Measurements from ENCODE around the gene STAC.
"Not testable (repeated sequence)": the region's sequence is repeated elsewhere in the genome, so short reads cannot be mapped to it uniquely, and the experiment has no call there.

Gene STAC

DNA sequence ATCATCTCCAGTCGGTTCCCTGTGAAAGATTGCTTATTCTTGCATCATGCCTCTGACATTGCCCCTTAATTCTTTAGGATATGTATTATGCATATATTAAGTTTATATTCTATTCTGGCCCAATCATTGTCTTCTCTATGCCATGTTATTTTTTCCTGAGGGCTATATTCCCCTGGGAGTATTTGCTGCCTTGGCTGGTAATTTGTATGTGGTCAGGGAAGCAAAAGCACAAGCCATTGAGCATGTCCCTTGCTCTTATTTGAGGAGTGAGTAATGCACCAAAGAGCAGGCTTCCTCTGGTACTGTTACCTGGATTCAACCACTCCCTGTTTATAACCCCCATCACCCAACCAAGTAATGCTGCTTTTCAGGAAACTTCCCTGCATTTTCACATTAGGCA lies 36.3 kb downstream of the STAC start:
- DNase-seq (ENCODE audit: low spot score), result no peak

DNA sequence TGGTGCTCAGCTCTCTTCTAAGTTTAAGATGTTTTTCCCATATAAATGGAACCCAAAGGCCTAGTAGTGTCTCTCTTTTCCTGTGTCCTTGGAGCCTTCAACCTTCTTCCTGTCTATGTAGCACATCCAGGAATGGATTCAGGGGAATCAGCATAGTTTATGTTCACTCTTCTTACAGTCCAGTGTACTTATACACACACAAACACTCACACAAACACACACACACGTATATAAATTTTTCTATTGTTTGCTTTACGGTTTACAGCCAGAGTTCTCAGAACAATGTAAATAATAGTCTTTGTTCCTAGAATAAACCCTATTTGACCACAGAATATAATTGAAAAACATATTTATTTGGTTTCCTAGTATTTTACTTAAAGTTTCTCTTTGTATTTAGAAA lies 36.9 kb downstream of the STAC start:
- DNase-seq (ENCODE audit: low spot score), result no peak

GRCh38 chr3:36418296-36418695 lies 38.0 kb downstream of the STAC start:
- no peak for DNase-seq (ENCODE audit: low spot score)

DNA sequence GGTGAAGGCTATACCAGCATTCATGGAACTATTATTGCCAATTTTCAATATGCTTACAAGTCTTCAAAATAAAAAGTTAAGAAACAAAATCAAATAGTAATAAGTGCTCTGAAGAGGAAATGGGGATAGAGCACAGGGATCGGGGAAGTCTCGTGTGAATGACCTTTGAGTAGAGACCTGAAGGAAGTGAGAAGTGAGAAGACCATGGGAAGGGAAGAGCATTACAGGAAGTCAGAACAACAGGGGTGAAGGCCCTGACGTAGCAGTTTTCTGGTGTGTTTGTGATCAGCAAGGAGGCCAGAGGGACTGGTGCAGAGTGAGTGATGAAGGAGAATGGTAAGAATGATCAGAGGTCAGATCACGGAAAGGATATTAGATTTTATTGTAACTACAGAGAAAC lies 48.1 kb downstream of the STAC start:
- DNase-seq (ENCODE audit: low spot score), result no peak

GRCh38 chr3:36429986-36430485 lies 49.7 kb downstream of the STAC start:
- no peak for DNase-seq (ENCODE audit: low spot score)

- DNase-seq (ENCODE audit: low spot score), result no peak
These were observed 53.2 kb downstream of the STAC start for GRCh38 chr3:36433511-36433910.

- no peak for DNase-seq (ENCODE audit: low spot score)
These were observed 54.6 kb downstream of the STAC start for GRCh38 chr3:36434687-36435426.

GRCh38 chr3:36443028-36443686 lies 62.9 kb downstream of the STAC start:
- no peak for DNase-seq (ENCODE audit: low spot score)

DNA sequence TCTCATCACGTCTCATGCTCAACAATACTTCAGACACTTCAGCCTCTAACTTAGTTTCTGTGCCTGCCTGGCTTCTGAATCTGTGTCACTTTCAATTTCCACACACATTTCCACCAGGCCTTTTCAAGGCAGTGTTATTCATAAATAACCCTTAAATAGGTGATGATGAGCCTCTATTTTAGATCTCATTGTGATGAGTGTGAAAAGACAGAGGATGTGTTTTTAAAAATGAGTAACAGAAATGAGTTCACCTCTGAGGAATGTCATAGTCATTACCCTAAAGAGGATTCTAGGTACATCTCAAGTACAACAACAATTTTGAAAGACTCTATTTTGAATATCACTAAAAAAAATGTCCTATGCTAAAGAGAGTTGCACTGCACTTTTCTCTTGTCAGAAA lies 64.6 kb downstream of the STAC start:
- DNase-seq (ENCODE audit: low spot score), result no peak

DNA sequence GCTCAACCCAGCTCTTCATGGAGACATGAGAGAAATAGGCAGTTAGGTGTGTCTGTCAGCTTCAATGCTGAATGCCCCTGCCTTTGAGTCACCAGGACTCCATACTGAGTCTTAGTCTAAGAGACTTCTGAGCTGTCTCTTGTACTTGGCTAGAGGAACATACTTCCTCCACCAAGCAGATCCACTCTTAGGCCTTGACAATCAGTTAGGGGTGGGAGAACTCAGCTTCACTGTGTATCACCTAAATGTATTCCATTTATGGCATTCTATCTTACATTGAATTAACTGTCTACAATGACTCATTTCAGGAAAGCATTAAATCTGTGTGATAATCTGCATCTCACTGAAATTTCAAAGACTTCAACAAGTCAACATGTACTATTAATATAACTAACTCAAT lies 66.0 kb downstream of the STAC start:
- DNase-seq (ENCODE audit: low spot score), result no peak

DNA sequence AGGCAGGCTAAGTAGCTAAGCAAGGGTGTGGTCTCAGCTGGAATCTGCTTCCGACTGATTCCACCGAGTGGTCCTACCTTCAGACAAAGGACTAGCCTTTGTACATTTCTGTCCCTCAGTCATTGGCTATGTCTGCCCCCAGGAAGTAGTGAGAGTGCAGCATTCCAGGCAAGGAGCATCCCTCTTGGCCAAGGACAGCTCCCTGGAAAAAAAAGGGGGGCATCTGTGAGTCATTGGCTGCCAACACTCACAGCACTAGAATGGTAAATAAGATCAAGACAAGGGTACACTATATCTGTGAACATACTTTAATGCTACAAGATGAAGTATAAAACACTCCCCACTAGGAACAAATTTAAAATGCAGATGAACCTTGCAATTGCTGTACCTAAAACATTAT lies 66.8 kb downstream of the STAC start:
- DNase-seq (ENCODE audit: low spot score), result no peak

DNA sequence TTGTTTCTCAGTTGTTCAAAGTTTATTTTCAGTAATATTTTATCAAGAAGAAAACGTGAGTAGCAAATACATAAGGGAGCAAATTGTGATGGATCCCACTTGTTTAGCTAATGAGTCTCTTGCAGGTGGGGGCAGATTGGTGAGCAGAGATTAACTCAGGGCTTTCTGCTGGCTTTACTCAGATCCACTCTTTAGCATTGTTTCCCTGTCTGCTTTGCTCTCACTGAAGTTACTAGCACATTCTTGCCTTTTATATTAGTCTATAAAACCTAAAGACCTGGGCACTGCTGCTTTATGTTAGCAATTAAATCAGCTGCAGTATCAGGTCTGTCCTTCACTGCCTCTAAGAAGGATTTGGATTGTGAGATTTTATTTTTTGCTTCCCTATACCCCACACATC lies 71.5 kb downstream of the STAC start:
- DNase-seq (ENCODE audit: low spot score), result no peak

GRCh38 chr3:36453213-36453612 lies 72.9 kb downstream of the STAC start:
- DNase-seq (ENCODE audit: low spot score), result not testable (repeated sequence)

DNA sequence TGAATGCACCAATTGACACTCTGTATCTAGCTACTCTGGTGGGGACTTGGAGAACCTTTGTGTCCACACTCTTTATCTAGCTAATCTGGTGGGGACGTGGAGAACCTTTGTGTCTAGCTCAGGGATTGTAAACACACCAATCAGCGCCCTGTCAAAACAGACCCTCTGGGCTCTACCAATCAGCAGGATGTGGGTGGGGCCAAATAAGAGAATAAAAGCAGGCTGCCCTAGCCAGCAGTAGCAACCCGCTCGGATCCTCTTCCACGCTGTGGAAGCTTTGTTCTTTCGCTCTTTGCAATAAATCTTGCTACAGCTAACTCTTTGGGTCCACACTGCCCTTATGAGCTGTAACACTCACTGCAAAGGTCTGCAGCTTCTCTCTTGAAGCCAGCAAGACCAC lies 73.6 kb downstream of the STAC start:
- DNase-seq (ENCODE audit: low spot score), result not testable (repeated sequence)

DNA sequence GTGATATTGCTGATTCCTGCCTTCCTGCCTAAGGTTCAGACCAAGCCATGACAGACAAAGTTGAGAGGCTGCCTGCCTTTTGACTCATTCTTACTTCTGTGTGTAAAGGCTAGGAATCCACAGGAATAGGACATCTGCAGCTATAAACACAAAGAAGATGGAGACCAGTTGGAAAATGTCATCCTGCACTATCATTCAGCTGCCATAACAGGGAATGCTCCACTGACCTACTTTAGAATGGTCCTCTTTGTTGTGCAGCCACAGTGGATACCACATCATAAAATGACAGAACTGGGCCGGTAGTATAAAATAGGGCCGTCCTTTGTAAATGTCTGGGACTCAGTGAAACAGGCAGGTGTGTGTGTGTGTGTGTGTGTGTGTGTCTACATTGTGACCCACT lies 75.1 kb downstream of the STAC start:
- no peak for DNase-seq (ENCODE audit: low spot score)

- DNase-seq (ENCODE audit: low spot score), result no peak
These were observed 76.5 kb downstream of the STAC start for GRCh38 chr3:36456784-36457183.

DNA sequence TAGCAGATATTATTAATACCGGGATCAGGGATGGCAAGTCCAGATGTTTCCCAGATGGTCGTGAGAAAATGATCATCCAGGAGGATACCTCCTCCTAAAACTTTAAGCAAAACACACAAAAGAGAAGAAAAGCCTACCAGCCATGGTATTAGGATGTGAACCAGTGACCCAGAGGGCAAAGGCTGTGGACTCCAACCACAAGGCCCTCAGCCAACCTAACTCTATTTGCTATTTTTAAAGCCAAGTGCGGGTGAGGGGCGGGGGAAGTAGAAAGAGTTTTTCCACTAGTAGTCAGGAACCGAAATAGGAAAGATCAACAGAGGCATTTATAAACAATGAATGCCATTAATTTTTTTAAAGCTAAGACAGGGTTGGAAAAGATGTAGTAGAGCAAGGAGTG lies 77.4 kb downstream of the STAC start:
- DNase-seq (ENCODE audit: low spot score), result no peak

GRCh38 chr3:36459177-36459576 lies 78.9 kb downstream of the STAC start:
- no peak for DNase-seq (ENCODE audit: low spot score)

GRCh38 chr3:36461597-36461996 lies 81.3 kb downstream of the STAC start:
- DNase-seq (ENCODE audit: low spot score), result no peak

DNA sequence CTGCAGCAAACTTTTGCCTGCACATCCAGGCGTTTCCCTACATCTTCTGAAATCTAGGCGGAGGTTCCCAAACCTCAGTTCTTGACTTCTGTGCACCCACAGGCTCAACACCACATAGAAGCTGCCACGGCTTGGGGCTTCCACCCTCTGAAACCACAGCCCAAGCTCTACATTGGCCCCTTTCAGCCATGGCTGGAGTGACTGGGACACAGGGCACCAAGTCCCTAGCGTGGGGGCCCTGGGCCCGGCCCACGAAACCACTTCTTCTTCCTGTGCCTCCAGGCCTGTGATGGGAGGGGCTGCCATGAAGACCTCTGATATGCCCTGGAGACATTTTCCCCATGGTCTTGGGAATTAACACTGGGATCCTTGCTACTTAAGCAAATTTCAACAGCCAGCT lies 91.7 kb downstream of the STAC start:
- DNase-seq (ENCODE audit: low spot score), result not testable (repeated sequence)

- no peak for DNase-seq (ENCODE audit: low spot score)
These were observed 95.3 kb downstream of the STAC start for GRCh38 chr3:36475558-36475957.

DNA sequence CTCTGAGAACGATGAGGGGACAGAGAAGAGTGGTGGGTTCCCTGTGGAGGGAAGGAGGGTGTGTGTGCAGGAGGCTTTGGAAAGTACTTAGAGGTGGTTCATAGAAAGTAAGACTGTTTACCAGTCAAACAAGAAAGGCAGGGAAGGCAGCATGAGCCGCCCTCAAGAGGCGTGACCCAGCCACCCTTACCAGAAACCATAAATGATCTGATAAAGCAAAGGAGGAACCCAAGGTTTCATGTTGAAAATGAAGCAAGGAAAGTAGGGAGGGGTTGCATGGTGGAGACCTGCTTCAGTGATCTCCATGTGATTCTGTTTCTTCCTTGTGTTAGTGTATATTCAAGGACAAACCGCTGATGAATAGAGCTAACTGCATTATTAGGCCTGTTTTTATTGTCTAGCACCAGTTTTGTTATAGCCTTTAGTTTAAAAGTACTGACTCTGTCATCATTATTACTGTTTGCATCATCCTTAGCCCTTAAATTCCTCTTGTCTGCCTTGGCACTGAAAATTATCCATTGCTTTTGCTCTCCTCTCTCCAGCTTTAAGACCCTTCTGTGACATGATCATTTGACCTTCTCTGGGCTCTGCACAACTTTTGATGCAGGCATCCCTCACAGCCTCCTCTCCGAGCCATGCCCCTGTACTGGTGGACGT lies 96.1 kb downstream of the STAC start:
- no peak for DNase-seq (ENCODE audit: low spot score)

- DNase-seq (ENCODE audit: low spot score), result no peak
These were observed 97.4 kb downstream of the STAC start for GRCh38 chr3:36477655-36478054.

Data from globus pallidus (tissue), 1 donor.